ENCODE results near the gene OR52L1.

The OR52L1 gene

GRCh38 chr11:6012035-6012668 is 25.4 kb upstream of the OR52L1 start:
- no peaks in the 10 kb centered on the region for H3K4me1 Mint-ChIP-seq
- H3K9me3 Mint-ChIP-seq: peaks cover 2% of the 10 kb centered on the region
- H3K27ac Mint-ChIP-seq: no peak overlapping the region
- no peak overlapping the region for H3K4me3 Mint-ChIP-seq
- H3K27me3 Mint-ChIP-seq (ENCODE audit: low read depth): peaks cover 8% of the 10 kb centered on the region
- no peak for TF ChIP-seq CTCF (IDR thresholded peaks at IDR 0.05; ENCODE audit: unreplicated experiment in 3 of 3)
- H3K36me3 Mint-ChIP-seq (ENCODE audit: low read depth): no peaks in the 10 kb centered on the region

- Mint-ChIP-seq H3K27me3 (ENCODE audit: low read depth) (peaks cover 4% of the 10 kb centered on the region), H3K4me3 (no peak within 1 kb of the TSS), H3K36me3 (ENCODE audit: low read depth) (no peaks in the 10 kb centered on the region), H3K4me1 (no peaks in the 10 kb centered on the region), H3K9me3 (no peaks in the 10 kb centered on the region), H3K27ac (no peak within 1 kb of the TSS)
- TF ChIP-seq CTCF (IDR thresholded peaks at IDR 0.05; ENCODE audit: unreplicated experiment in 3 of 3): no peak
These were observed 20.1 kb upstream of the OR52L1 start, which contains the start of gene OR56A4 for GRCh38 chr11:6006846-6007245. Gene OR56A4 (minus strand): TSS chr11:6006946. CDS start chr11:6002992, 3,954 bp downstream.

DNA sequence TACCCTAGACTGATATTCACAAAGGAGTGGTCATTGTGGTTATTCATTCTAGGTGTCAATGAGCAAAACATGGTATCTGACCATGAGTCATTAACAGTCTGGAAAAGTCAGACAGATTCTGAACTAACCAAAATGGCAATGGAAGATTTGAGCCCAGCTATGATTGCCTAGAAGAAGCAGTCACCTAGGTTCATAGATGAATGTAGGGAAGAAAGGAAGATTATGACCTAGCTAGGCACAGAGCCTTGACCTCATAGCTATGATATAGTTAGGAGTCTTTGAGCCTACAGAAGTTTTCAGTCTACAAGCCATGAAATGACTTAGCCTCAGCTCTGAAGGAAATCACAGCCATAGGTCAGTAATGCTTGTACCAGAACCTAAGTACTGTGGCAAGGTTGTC is 19.6 kb upstream of the OR52L1 start:
- Mint-ChIP-seq H3K27me3 (ENCODE audit: low read depth) (peaks cover 4% of the 10 kb centered on the region), H3K4me1 (no peaks in the 10 kb centered on the region), H3K27ac (no peak overlapping the region), H3K9me3 (no peaks in the 10 kb centered on the region), H3K36me3 (ENCODE audit: low read depth) (no peaks in the 10 kb centered on the region), H3K4me3 (no peak overlapping the region)
- TF ChIP-seq CTCF (IDR thresholded peaks at IDR 0.05; ENCODE audit: unreplicated experiment in 3 of 3): no peak

- H3K9me3 Mint-ChIP-seq: no peaks in the 10 kb centered on the region
- H3K4me3 Mint-ChIP-seq: no peak overlapping the region
- H3K4me1 Mint-ChIP-seq: no peaks in the 10 kb centered on the region
- H3K27ac Mint-ChIP-seq: no peak overlapping the region
- H3K36me3 Mint-ChIP-seq (ENCODE audit: low read depth): no peaks in the 10 kb centered on the region
- TF ChIP-seq CTCF (IDR thresholded peaks at IDR 0.05; ENCODE audit: unreplicated experiment in 3 of 3): no peak
- H3K27me3 Mint-ChIP-seq (ENCODE audit: low read depth): no peaks in the 10 kb centered on the region
These were observed 15.5 kb upstream of the OR52L1 start for GRCh38 chr11:6002202-6002699.

- Mint-ChIP-seq H3K4me1 (no peaks in the 10 kb centered on the region), H3K27me3 (ENCODE audit: low read depth) (peaks cover 5% of the 10 kb centered on the region), H3K36me3 (ENCODE audit: low read depth) (no peaks in the 10 kb centered on the region), H3K27ac (no peak overlapping the region), H3K4me3 (no peak overlapping the region), H3K9me3 (no peaks in the 10 kb centered on the region)
- TF ChIP-seq CTCF (IDR thresholded peaks at IDR 0.05; ENCODE audit: unreplicated experiment in 3 of 3): no peak
These were observed 8.0 kb upstream of the OR52L1 start for GRCh38 chr11:5994791-5995190.

All from nephron (organoid).